Mesothelial cell of epicardium (in vitro differentiated cells): ENCODE data around the gene GPR3. TPM values are rescaled to one million over a fixed set of nuclear protein-coding genes. Genes with fewer than 3 reads are reported as not detected.

Experiments used
- DNase-seq, 2 experiments: peaks; one replicate each; pipeline ENCODE4 v3.0.0; 2021; ENCODE audit warnings: low spot score in 2 of 2; ENCODE audit not compliant: unreplicated experiment in 2 of 2
- H3K27ac Mint-ChIP-seq: 2 replicates; pipeline ENCODE4 v1.8.0; 2021; ENCODE audit warnings: mixed read lengths
- H3K27me3 Mint-ChIP-seq: 2 replicates; pipeline ENCODE4 v1.8.0; 2021; ENCODE audit warnings: low read depth, mixed read lengths
- H3K36me3 Mint-ChIP-seq: 2 replicates; pipeline ENCODE4 v1.8.0; 2021; ENCODE audit warnings: mixed read lengths
- H3K4me1 Mint-ChIP-seq: 2 replicates; pipeline ENCODE4 v1.8.0; 2021; ENCODE audit warnings: mixed read lengths
- H3K4me3 Mint-ChIP-seq: 2 replicates; pipeline ENCODE4 v1.8.0; 2021; ENCODE audit warnings: mild to moderate bottlenecking, moderate library complexity, mixed read lengths
- H3K9me3 Mint-ChIP-seq: 2 replicates; pipeline ENCODE4 v1.8.0; 2021; ENCODE audit warnings: mixed read lengths
- total RNA-seq: library from RNA; stranded (reverse); gene quantifications from 3 replicates; pipeline ENCODE4 v1.2.1, GENCODE V29; 2021
- TF ChIP-seq, protein P1 (sequence below): fragments of 200-600 bp; sonication (generic); IDR thresholded peaks from one replicate; pipeline ENCODE4 v1.5.0; 2021; ENCODE audit warnings: antibody characterized with exemption; ENCODE audit not compliant: unreplicated experiment

GPR3 gene
- total RNA-seq, 1 donor from 2014 or later, result 1.7 TPM

DNA sequence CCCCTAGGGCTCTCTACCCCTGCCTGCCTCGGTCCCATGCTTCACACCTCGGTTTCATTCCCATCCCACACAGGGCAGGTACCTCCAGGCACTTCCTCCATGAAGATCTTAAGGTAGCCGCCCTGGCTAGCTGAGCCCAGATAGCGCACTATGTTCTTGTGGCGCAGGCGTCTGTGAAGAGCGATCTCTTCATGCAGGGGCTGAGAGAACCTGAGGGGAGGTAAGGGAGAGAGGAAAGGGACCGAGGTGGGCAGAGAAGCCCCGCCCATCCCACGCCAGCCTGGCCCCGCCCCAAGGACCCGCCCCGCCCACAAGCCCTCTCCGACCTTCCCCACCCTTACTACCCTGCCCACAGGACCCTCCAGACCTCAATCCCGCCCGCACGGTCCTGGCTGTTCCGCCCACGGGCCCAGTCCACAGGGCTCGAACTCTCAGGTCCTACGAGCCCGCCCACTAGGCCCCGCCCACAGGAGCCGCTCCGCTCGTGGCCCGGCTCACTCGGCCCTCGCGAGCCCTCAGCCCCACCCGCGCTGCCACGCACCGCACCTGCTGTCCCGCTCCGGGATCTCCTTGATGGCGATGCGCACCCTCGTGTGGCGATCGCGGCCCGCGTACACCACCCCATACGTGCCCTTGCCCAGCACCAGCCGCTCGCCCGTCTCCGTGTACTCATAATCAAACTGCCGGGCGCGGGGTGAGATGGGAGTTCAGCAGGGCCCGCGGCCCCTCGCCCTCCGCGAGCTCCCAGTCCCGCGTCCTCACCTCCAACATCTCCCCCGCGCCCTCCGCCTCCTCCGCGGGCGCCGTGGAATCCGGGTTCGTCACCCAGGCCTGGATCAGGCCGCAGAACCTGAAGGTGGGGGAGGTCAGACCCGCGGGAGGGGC, 32.0 kb upstream of the GPR3 start:
- Mint-ChIP-seq H3K9me3 (no peaks in the 10 kb centered on the region), H3K36me3 (peaks cover 1% of the 10 kb centered on the region), H3K27me3 (peaks cover 35% of the 10 kb centered on the region), H3K4me3 (peak overlapping the region; percentile 62), H3K27ac (no peak overlapping the region), H3K4me1 (peaks cover 23% of the 10 kb centered on the region)
- TF ChIP-seq, protein P1, sequence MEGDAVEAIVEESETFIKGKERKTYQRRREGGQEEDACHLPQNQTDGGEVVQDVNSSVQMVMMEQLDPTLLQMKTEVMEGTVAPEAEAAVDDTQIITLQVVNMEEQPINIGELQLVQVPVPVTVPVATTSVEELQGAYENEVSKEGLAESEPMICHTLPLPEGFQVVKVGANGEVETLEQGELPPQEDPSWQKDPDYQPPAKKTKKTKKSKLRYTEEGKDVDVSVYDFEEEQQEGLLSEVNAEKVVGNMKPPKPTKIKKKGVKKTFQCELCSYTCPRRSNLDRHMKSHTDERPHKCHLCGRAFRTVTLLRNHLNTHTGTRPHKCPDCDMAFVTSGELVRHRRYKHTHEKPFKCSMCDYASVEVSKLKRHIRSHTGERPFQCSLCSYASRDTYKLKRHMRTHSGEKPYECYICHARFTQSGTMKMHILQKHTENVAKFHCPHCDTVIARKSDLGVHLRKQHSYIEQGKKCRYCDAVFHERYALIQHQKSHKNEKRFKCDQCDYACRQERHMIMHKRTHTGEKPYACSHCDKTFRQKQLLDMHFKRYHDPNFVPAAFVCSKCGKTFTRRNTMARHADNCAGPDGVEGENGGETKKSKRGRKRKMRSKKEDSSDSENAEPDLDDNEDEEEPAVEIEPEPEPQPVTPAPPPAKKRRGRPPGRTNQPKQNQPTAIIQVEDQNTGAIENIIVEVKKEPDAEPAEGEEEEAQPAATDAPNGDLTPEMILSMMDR, result no peak
- DNase-seq, result no peak

DNA sequence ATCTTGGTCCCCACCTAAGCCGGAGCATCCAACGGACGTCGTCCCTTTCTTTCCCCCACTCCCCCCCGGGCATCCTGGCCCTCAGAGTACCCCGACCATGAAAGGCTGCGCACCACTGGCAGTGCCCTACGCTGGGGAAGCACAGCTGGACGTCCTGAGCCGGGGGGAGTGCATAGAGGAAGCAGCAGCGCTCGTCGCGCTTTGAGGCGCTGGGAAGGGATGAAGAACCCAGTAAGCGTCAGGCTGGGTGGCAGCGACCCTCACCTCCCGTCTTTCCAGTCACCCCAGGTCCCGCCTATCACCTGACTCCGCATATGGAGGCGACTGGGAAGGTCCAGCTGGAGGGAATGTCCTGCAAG, 31.4 kb upstream of the GPR3 start:
- H3K4me1 Mint-ChIP-seq, result peaks cover 27% of the 10 kb centered on the region
- H3K27me3 Mint-ChIP-seq, result peaks cover 35% of the 10 kb centered on the region
- no peak overlapping the region for H3K27ac Mint-ChIP-seq
- DNase-seq, result no peak
- H3K36me3 Mint-ChIP-seq, result peaks cover 1% of the 10 kb centered on the region
- TF ChIP-seq, protein P1, result no peak
- H3K4me3 Mint-ChIP-seq, result peak overlapping the region; percentile 62
- H3K9me3 Mint-ChIP-seq, result no peaks in the 10 kb centered on the region

DNA sequence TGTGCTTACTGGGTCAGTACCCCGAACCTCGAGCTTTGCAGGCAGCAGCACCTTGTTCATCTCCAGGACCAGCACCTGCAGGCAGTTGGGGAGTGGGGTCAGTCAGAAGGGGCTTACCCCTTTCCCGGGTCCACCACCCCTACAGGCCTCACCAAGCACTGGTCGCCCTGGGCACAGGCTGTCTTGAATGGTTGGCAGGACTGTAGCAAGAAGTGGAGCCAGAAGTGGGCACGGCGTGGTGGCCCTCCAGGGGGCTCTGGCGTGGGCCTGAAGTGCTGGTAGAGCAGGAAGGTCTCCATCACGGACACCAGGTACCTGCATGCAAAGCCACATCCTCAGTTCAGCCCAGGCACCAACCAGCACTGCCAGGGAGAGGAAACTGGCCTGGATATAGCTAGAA, 30.9 kb upstream of the GPR3 start:
- no peak for DNase-seq
- Mint-ChIP-seq H3K36me3 (peaks cover 1% of the 10 kb centered on the region), H3K27ac (no peak overlapping the region), H3K9me3 (no peaks in the 10 kb centered on the region), H3K27me3 (peaks cover 35% of the 10 kb centered on the region), H3K4me1 (peaks cover 27% of the 10 kb centered on the region), H3K4me3 (no peak overlapping the region)
- TF ChIP-seq, protein P1, result no peak

DNA sequence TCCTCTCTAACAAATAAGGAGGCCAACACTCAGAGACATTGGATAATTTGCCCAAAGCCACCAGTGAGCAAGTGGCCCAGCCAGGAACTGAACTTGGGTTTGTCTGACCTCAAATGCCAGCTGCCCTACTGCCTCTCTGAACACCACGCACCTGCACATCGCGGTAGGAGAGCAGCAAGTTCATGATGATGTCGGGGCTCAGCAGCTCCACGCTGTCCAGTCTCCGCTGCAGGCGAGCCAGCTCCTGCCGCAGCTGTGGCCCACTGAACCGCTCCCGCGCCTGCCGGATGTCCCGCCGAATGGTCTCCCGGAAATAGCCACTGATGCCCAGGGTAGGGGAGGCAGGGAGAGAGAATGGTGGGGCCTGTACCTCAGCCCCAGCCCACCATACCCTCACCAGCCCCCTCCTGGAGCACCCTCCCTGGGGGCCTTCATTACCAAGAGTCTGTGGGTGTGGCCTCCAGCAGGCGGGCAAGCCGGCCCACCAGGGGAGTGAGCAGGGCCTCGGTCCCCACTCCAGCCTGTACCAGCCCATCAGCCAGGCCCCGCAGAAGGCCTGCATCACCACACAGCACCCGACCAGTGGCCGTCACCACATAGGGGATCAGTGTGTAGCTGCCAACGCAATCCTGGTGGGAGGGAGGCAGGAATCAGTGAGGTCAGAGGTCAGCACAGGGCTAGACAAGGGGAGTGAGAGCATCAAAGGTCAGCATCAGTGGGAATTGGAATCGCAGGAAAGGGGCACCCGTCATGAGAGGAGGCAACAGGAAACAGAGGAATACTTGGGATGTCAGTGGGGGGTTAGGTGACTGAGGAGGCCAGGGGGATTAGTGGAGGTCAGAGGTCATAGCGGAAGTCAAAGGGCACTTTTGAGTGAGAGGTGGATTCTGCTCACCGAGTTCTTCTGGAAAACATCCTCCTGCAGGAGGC, 28.4 kb upstream of the GPR3 start:
- H3K36me3 Mint-ChIP-seq, result peaks cover 1% of the 10 kb centered on the region
- H3K4me3 Mint-ChIP-seq, result no peak overlapping the region
- H3K27me3 Mint-ChIP-seq, result peaks cover 20% of the 10 kb centered on the region
- no peak for DNase-seq
- peaks cover 29% of the 10 kb centered on the region for H3K4me1 Mint-ChIP-seq
- no peaks in the 10 kb centered on the region for H3K9me3 Mint-ChIP-seq
- H3K27ac Mint-ChIP-seq, result no peak overlapping the region
- TF ChIP-seq, protein P1, result no peak

DNA sequence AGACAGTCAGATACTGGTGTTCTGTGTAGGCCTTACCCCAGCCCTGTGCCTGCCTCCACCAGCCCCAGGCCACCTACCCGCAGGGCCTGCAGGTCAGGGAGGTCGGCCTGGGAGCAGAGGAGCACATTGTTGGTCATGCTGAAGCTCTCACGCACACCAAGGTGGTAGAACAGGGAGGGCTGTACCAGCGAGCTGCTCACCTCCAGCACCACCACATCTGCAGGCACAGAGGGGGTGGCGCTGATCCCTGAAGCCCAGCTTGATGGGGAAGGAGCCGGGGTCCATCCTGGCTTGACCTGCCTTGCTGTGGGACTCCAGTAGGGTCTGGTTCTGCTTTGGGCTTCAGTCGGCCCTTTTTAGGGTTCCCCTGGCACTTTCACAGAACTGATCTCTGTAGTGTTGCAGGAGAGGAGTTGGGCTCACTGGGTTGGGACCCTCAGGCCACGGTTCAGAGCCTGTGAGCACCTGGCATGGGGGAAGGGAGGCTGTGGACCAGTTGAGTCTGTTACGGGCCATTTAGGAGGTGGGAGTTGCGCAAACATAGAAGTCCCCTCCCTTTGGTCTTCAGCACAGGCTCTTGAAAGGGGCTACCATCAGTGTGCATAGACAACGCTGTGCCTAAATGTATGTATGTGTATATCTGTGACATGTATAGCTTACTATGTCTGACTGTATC, 27.6 kb upstream of the GPR3 start:
- Mint-ChIP-seq H3K4me3 (peak overlapping the region; percentile 80), H3K9me3 (no peaks in the 10 kb centered on the region), H3K36me3 (peaks cover 1% of the 10 kb centered on the region), H3K4me1 (peaks cover 21% of the 10 kb centered on the region), H3K27ac (peak overlapping the region; percentile 88), H3K27me3 (peaks cover 12% of the 10 kb centered on the region)
- DNase-seq, result no peak
- TF ChIP-seq, protein P1, result no peak
